Heart right ventricle (tissue), 16 donors: ENCODE data around the gene RITA1. TPM values are rescaled to one million over a fixed set of nuclear protein-coding genes. Genes with fewer than 3 reads are reported as not detected.

ENCODE experiments used
- ATAC-seq, 8 donors: fragments of 200-7000 bp; cut with Tn5 transposase; one replicate each; pipeline ENCODE4 v1.9.1; 2020; ENCODE audit warnings: mild to moderate bottlenecking in 8 of 8, moderate library complexity in 8 of 8, moderate number of reproducible peaks in 1 of 8
- DNase-seq, 2 donors: peaks; one replicate each; pipeline ENCODE4 v3.0.0-alpha.2; 2020
- H3K27ac ChIP-seq, 10 donors: fragments of 200-600 bp; sonication (generic) in 2 of 10; one replicate each; pipeline versions ENCODE4 v1.5.0 to v1.8.0; 2020 to 2022; ENCODE audit warnings: mild to moderate bottlenecking in 3 of 10
- H3K27me3 ChIP-seq, 7 donors: fragments of 200-600 bp; one replicate each; pipeline ENCODE4 v1.8.0; 2021 to 2022; ENCODE audit warnings: mild to moderate bottlenecking in 2 of 7
- H3K36me3 ChIP-seq, 9 donors: fragments of 200-600 bp; sonication (generic) in 1 of 9; one replicate each; pipeline versions ENCODE4 v1.5.0 to v1.8.0; 2020 to 2022; ENCODE audit warnings: mild to moderate bottlenecking in 2 of 9
- H3K4me1 ChIP-seq, 9 donors: fragments of 200-600 bp; sonication (generic) in 1 of 9; one replicate each; pipeline versions ENCODE4 v1.5.0 to v1.8.0; 2020 to 2022; ENCODE audit warnings: mild to moderate bottlenecking in 4 of 9
- H3K4me3 ChIP-seq, 10 donors: fragments of 200-600 bp; sonication (generic) in 2 of 10; one replicate each; pipeline versions ENCODE4 v1.5.0 to v1.8.0; 2020 to 2022; ENCODE audit warnings: mild to moderate bottlenecking in 7 of 10, moderate library complexity in 2 of 10
- H3K9me3 ChIP-seq, 11 donors: fragments of 200-600 bp in 10 of 11; sonication (generic) in 2 of 11; one replicate each; pipeline versions ENCODE4 v1.5.0 to v1.8.0; 2013 to 2022; ENCODE audit warnings: mild to moderate bottlenecking in 2 of 11, control low read depth in 1 of 11, moderate library complexity in 1 of 11
- WGBS, 2 donors: extraction: QIAGEN DNeasy Blood & Tissue Kit; methylation state at CpG; one replicate each; pipeline ENCODE4 v1.1.7; 2013; ENCODE audit warnings: inconsistent platforms in 1 of 2; 5-methylcytosine and 5-hydroxymethylcytosine counted together
- intact Hi-C, 10 donors: fragments of 100-400 bp; cut with DNase I; formaldehyde crosslinking; loops; one replicate each; pipeline versions ENCODE4 v1.11.1 to v1.14.2; 2022
- polyA plus RNA-seq, 2 donors: library from polyadenylated mRNA; stranded (reverse); fragments of 200-250 nt; gene quantifications; one replicate each; pipeline ENCODE4 v1.2.3, GENCODE V29; 2013
- total RNA-seq, 10 donors: library from RNA; stranded (reverse); fragmentation: NEBNext Ultra II Directional in 3 of 10; extraction: Animal tissue kit (Norgen Biotek cat#: 25700) in 3 of 10; gene quantifications; one replicate each; pipeline versions ENCODE4 v1.2.1 to v1.2.4, GENCODE V29; 2021 to 2023
- TF ChIP-seq, protein P1 (sequence below), 9 donors: fragments of 200-600 bp; sonication (generic) in 2 of 9; IDR thresholded peaks; one replicate each; pipeline versions ENCODE4 v1.5.0 to v1.8.0; 2021 to 2022; ENCODE audit warnings: antibody characterized with exemption in 9 of 9, mild to moderate bottlenecking in 5 of 9, moderate library complexity in 1 of 9
- donor health status: Arrhythmogenic right ventricular cardiomyopathy.
- donor health status: ischemic (EF 13 %, LVEDD 7.1; RV severe dilation, severe dysfunction).
- donor health status: healthy with polysubstance abuse.
- donor health status: DM: no; HTN: yes; CAD: no.
- donor health status: DM: no; HTN: no; CAD: no.
- donor health status: ischemic (EF 25% LVEDD 6.9; RV normal size, moderate dysfunction).
- donor health status: ischemic (EF 25% LVEDD 5.7; RV mildly dilated, moderate dysfunction).
- donor health status: healthy.
- donor health status: DM: yes; HTN: yes; CAD: no.
- donor health status: Ischemic cardiomyopathy.
- donor health status: ischemic (EF 35%, LVEDD 5.7; RV mildly dilated, moderate dysfunction).
- donor health status: nonischemic (EF 11% LVEDD 7.7; RV severe dilation, severe dysfunction).
- donor health status: DM: yes; HTN: yes; CAD: no.
- donor health status: PGD.
- donor health status: ischemic (EF 29% LVEDD 5.4; RV normal size, mild dysfunction).
- donor health status: nonischemic (EF 23%, LVEDD 6.1; RV moderate dilation, normal function).

The RITA1 gene
- total and polyA plus RNA-seq, 12 donors: 8.0 to 20.8 (median 13.7) TPM

DNA sequence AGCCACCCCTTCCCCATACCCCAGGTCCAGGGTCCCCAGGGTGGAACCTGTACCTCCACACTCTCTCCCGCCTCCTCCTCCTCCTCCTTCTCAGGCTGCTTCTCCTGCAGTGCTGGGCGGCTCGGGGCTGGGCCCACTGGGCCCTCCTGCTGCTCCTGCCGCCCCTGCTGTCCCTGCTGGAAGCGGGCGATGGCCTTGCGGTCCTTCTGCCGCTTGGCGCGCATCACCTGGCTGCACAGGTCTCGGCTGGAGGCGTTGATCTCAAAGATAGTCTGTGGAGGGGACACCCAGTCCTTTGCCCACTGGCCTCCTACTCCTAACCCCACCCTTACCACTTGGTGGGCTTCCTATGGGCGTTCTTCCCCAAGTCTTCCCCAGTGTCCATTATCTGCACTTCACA lies 21.5 kb upstream of the RITA1 start:
- DNase-seq (no peak), ATAC-seq (no peak)
- intact Hi-C loops: loop anchor here in 1 of 10 donors (5.0 kb wide), 1 partner anchor 992 kb away; no protein-coding TSS in a partner anchor
- H3K4me3 ChIP-seq: no peak overlapping the region
- no peak overlapping the region for H3K27ac ChIP-seq
- no peaks in the 10 kb centered on the region for H3K27me3 ChIP-seq
- peaks cover 0 to 3% (median 0%) of the 10 kb centered on the region in 9 donors for H3K4me1 ChIP-seq
- H3K36me3 ChIP-seq: peaks cover 4 to 100% (median 92%) of the 10 kb centered on the region in 9 donors
- WGBS, 2 donors: 97% methylated on average over 13 of the region's 13 CpGs
- no peaks in the 10 kb centered on the region for H3K9me3 ChIP-seq
- TF ChIP-seq, protein P1, sequence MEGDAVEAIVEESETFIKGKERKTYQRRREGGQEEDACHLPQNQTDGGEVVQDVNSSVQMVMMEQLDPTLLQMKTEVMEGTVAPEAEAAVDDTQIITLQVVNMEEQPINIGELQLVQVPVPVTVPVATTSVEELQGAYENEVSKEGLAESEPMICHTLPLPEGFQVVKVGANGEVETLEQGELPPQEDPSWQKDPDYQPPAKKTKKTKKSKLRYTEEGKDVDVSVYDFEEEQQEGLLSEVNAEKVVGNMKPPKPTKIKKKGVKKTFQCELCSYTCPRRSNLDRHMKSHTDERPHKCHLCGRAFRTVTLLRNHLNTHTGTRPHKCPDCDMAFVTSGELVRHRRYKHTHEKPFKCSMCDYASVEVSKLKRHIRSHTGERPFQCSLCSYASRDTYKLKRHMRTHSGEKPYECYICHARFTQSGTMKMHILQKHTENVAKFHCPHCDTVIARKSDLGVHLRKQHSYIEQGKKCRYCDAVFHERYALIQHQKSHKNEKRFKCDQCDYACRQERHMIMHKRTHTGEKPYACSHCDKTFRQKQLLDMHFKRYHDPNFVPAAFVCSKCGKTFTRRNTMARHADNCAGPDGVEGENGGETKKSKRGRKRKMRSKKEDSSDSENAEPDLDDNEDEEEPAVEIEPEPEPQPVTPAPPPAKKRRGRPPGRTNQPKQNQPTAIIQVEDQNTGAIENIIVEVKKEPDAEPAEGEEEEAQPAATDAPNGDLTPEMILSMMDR (IDR thresholded peaks at IDR 0.05): no peak

DNA sequence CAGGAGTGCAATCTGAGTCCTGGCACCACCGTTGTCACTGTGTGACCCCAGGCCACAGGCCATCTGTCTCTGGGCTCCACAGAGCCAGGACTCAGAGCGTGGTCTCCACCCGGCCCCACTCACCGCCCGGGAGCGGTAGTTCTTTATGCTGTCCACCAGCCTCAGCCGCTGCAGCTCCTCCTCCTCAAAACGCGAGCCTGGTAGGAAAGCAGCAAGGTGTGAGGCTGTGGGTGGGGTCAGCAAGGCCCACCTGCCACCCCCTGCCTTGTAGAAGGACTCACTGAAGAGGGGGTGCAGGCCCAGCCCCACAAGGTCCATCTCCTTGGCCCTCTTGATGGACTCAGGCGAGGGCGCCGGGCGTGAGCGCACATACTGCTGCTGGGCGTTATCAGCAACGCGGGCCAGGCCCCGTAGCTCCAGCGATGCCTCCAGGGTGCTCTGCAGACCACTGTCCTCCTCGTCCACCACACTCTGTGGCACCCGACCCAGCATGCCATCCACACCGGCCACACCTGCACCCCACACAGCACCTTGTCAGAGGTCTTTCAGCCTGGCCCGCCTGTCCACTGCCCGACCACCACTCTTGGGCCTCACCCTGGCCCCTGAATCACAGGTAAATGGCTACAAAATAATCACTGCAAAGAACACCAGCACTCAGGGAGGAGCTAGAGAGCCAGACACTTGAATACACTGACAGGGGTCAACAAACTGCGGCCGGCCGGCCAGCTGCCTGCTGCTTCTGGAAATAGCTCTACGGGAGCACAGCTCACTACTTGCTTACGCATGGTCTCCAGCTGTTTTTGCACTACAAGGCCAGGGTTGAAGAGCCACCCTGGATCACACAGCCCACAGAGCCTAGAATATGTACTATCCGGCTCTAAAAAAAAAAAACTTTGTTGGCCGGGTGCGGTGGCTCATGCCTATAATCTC lies 19.7 kb upstream of the RITA1 start:
- no peak overlapping the region for H3K27ac ChIP-seq
- peaks cover 0 to 3% (median 0%) of the 10 kb centered on the region in 9 donors for H3K4me1 ChIP-seq
- DNase-seq (no peak), ATAC-seq (no peak)
- no peaks in the 10 kb centered on the region for H3K27me3 ChIP-seq
- TF ChIP-seq, protein P1 (IDR thresholded peaks at IDR 0.05): no peak
- peaks cover 0 to 100% (median 92%) of the 10 kb centered on the region in 9 donors for H3K36me3 ChIP-seq
- H3K9me3 ChIP-seq: no peaks in the 10 kb centered on the region
- 90 to 94% methylated on average over 32 of the region's 32 CpGs for WGBS, 2 donors
- intact Hi-C loops: no loop called here
- H3K4me3 ChIP-seq: no peak overlapping the region

DNA sequence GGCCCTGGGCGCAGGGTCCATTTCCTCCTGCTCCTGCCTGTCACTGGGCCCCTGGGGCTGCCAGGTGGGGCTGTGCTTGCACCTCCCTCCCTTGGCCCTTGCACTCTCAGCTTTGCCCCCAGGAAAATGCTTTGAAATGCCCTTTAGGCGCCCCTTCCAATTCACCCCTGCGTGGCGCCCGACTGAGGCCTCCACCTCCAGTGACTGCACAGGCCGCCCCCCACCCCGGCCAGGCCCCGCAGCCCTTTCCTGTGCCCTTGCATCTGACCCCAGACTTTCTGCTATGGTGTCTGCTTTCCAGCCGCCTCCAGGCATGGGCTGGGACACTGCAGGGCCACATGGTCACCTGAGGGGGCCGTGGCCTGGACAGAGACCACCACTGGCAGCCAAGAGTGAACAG lies 17.7 kb upstream of the RITA1 start:
- ATAC-seq: no peak
- peaks cover 11 to 100% (median 96%) of the 10 kb centered on the region in 9 donors for H3K36me3 ChIP-seq
- 93 to 95% methylated on average over 10 of the region's 10 CpGs for WGBS, 2 donors

DNA sequence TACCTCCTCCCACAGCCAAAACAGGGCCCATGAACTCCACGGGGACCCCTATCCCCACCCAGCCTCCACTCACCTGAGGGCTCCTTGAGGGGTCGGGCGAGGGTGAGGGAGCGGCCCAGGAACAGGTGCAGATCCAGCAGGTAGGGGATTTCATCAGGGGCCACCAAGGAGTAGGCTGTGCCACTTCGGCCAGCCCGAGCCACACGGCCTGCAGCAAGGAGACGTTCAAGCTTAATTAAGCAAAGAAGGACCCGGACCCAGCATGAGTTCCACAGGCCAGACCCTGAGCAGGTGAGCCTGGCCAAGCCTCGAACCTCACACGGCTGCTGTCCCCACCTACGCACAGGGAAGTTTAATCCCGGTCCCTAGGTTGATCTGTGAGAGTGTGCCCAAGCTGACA lies 15.8 kb upstream of the RITA1 start:
- TF ChIP-seq, protein P1 (IDR thresholded peaks at IDR 0.05): no peak
- no peak for ATAC-seq
- Histone ChIP-seq H3K4me1 (no peaks in the 10 kb centered on the region), H3K27ac (no peak overlapping the region), H3K36me3 (peaks cover 12 to 100% (median 87%) of the 10 kb centered on the region in 9 donors), H3K4me3 (no peak overlapping the region), H3K9me3 (no peaks in the 10 kb centered on the region), H3K27me3 (no peaks in the 10 kb centered on the region)
- DNase-seq: no peak
- intact Hi-C loops: loop anchor here in 2 of 10 donors (5.0 to 10.0 kb wide), 2 partner anchors 122 to 175 kb away; no protein-coding TSS in a partner anchor
- WGBS, 2 donors: 97 to 99% methylated on average over 13 of the region's 13 CpGs

More for the DNA sequence above, 17.7 kb upstream of the RITA1 start:
- intact Hi-C loops: no loop called here
- TF ChIP-seq, protein P1 (IDR thresholded peaks at IDR 0.05): no peak
- Histone ChIP-seq H3K4me1 (no peaks in the 10 kb centered on the region), H3K27me3 (no peaks in the 10 kb centered on the region), H3K27ac (no peak overlapping the region), H3K9me3 (no peaks in the 10 kb centered on the region), H3K4me3 (no peak overlapping the region)
- DNase-seq: no peak
